ENCODE results near the gene NTN5.
"Not testable (repeated sequence)": the region's sequence is repeated elsewhere in the genome, so short reads cannot be mapped to it uniquely, and the experiment has no call there.

NTN5 gene

GRCh38 chr19:48672994-48673393 lies at the start of gene NTN5:
Gene NTN5, minus strand, starts transcription at chr19:48673017. Its CDS starts 2,031 bp downstream, at chr19:48670986.
- DNase-seq: no peak

GRCh38 chr19:48722196-48722708 lies 49.4 kb upstream of the NTN5 start:
- no peak for DNase-seq

GRCh38 chr19:48720613-48721296 lies 47.9 kb upstream of the NTN5 start:
- peak; percentile 95 for DNase-seq

- no peak for DNase-seq
These were observed 47.4 kb upstream of the NTN5 start for GRCh38 chr19:48720251-48720612.

GRCh38 chr19:48719263-48720171 lies 46.7 kb upstream of the NTN5 start, which contains the start of gene MAMSTR:
Gene MAMSTR, minus strand, starts transcription at chr19:48719725. Its CDS starts 694 bp downstream, at chr19:48719031.
- DNase-seq: no peak

- DNase-seq: no peak
These were observed 46.0 kb upstream of the NTN5 start for GRCh38 chr19:48718711-48719231.

- not testable (repeated sequence) for DNase-seq
These were observed 45.3 kb upstream of the NTN5 start for GRCh38 chr19:48718106-48718505.

GRCh38 chr19:48716562-48717291 lies 43.9 kb upstream of the NTN5 start:
- no peak for DNase-seq

GRCh38 chr19:48715681-48716171 lies 42.9 kb upstream of the NTN5 start:
- DNase-seq: no peak

- DNase-seq: no peak
These were observed 42.2 kb upstream of the NTN5 start for GRCh38 chr19:48714759-48715675.

- DNase-seq: peak; percentile 99
These were observed 41.3 kb upstream of the NTN5 start for GRCh38 chr19:48713864-48714755.

GRCh38 chr19:48713041-48713863 lies 40.4 kb upstream of the NTN5 start:
- DNase-seq: no peak

GRCh38 chr19:48711106-48711662 lies 38.4 kb upstream of the NTN5 start:
- DNase-seq: no peak

GRCh38 chr19:48708471-48708870 lies 35.7 kb upstream of the NTN5 start:
- no peak for DNase-seq

GRCh38 chr19:48705431-48705830 lies 32.6 kb upstream of the NTN5 start:
- DNase-seq: no peak

GRCh38 chr19:48703316-48703715 lies 30.5 kb upstream of the NTN5 start:
- DNase-seq: no peak

- no peak for DNase-seq
These were observed 29.9 kb upstream of the NTN5 start for GRCh38 chr19:48702701-48703100.

- no peak for DNase-seq
These were observed 25.2 kb upstream of the NTN5 start for GRCh38 chr19:48698046-48698445.

- DNase-seq: peak in 1 of 2 donors; percentile 13
These were observed 23.7 kb upstream of the NTN5 start for GRCh38 chr19:48696353-48697010.
